Type B pancreatic cell (in vitro differentiated cells): Measurements from ENCODE around the gene MRPS9. TPM values are rescaled to one million over a fixed set of nuclear protein-coding genes. Genes with fewer than 3 reads are reported as not detected.
A peak's percentile ranks its signal among the peaks of the same experiment; 100 is the strongest.

ENCODE experiments used
- DNase-seq: peaks from one replicate; pipeline ENCODE4 v3.0.0; 2021; ENCODE audit warnings: mixed read lengths; ENCODE audit not compliant: unreplicated experiment; ENCODE audit errors: extremely low spot score
- H3K27ac Mint-ChIP-seq: 2 replicates; pipeline ENCODE4 v1.8.0; 2021; ENCODE audit warnings: mild to moderate bottlenecking, mixed read lengths
- H3K27me3 Mint-ChIP-seq: 2 replicates; pipeline ENCODE4 v1.8.0; 2021; ENCODE audit warnings: mixed read lengths
- H3K36me3 Mint-ChIP-seq: 2 replicates; pipeline ENCODE4 v1.8.0; 2021; ENCODE audit warnings: mixed read lengths
- H3K4me1 Mint-ChIP-seq: one replicate; pipeline ENCODE4 v1.8.0; 2021; ENCODE audit warnings: mixed read lengths; ENCODE audit not compliant: unreplicated experiment
- H3K4me3 Mint-ChIP-seq: 2 replicates; pipeline ENCODE4 v1.8.0; 2021; ENCODE audit warnings: mild to moderate bottlenecking, mixed read lengths
- H3K9me3 Mint-ChIP-seq: 2 replicates; pipeline ENCODE4 v1.8.0; 2021; ENCODE audit warnings: mixed read lengths
- CTCF ChIP-seq: fragments of 200-600 bp; sonication (generic); conservative IDR thresholded peaks from 2 replicates; pipeline ENCODE4 v1.5.0; 2021; ENCODE audit warnings: antibody characterized with exemption, mild to moderate bottlenecking
- total RNA-seq: library from RNA; stranded (reverse); gene quantifications from 2 replicates; pipeline ENCODE4 v1.2.1, GENCODE V29; 2021; ENCODE audit warnings: low replicate concordance

MRPS9 gene
- total RNA-seq, 1 donor from 2014 or later: 33.6 TPM

GRCh38 chr2:105117565-105117964, 79.7 kb downstream of the MRPS9 start:
- Mint-ChIP-seq H3K4me3 (no peak overlapping the region), H3K27me3 (peaks cover 11% of the 10 kb centered on the region), H3K4me1 (no peaks in the 10 kb centered on the region), H3K36me3 (no peaks in the 10 kb centered on the region), H3K27ac (no peak overlapping the region), H3K9me3 (no peaks in the 10 kb centered on the region)
- no peak for TF ChIP-seq CTCF
- DNase-seq: no peak

- Mint-ChIP-seq H3K4me1 (no peaks in the 10 kb centered on the region), H3K9me3 (no peaks in the 10 kb centered on the region), H3K27me3 (peaks cover 14% of the 10 kb centered on the region), H3K27ac (no peak overlapping the region), H3K4me3 (no peak overlapping the region), H3K36me3 (no peaks in the 10 kb centered on the region)
- no peak for DNase-seq
- TF ChIP-seq CTCF: peak; percentile 66
Measured at GRCh38 chr2:105118960-105119359, 81.1 kb downstream of the MRPS9 start.

- Mint-ChIP-seq H3K36me3 (no peaks in the 10 kb centered on the region), H3K27me3 (peaks cover 21% of the 10 kb centered on the region), H3K4me1 (no peaks in the 10 kb centered on the region), H3K4me3 (no peak overlapping the region), H3K9me3 (no peaks in the 10 kb centered on the region), H3K27ac (no peak overlapping the region)
- no peak for TF ChIP-seq CTCF
- DNase-seq: no peak
Measured at GRCh38 chr2:105121434-105121833, 83.6 kb downstream of the MRPS9 start.

GRCh38 chr2:105125428-105125827, 87.6 kb downstream of the MRPS9 start:
- Mint-ChIP-seq H3K4me1 (no peaks in the 10 kb centered on the region), H3K27me3 (peaks cover 18% of the 10 kb centered on the region), H3K27ac (no peak overlapping the region), H3K4me3 (no peak overlapping the region), H3K36me3 (no peaks in the 10 kb centered on the region), H3K9me3 (no peaks in the 10 kb centered on the region)
- DNase-seq: no peak
- TF ChIP-seq CTCF: peak; percentile 34

- TF ChIP-seq CTCF: no peak
- Mint-ChIP-seq H3K27ac (no peak overlapping the region), H3K9me3 (no peaks in the 10 kb centered on the region), H3K4me3 (no peak overlapping the region), H3K4me1 (no peaks in the 10 kb centered on the region), H3K27me3 (peaks cover 18% of the 10 kb centered on the region), H3K36me3 (no peaks in the 10 kb centered on the region)
- DNase-seq: no peak
Measured at GRCh38 chr2:105125920-105126319, 88.1 kb downstream of the MRPS9 start.

- H3K4me3 Mint-ChIP-seq: no peak overlapping the region
- no peak overlapping the region for H3K27ac Mint-ChIP-seq
- no peaks in the 10 kb centered on the region for H3K4me1 Mint-ChIP-seq
- peaks cover 14% of the 10 kb centered on the region for H3K27me3 Mint-ChIP-seq
- no peaks in the 10 kb centered on the region for H3K36me3 Mint-ChIP-seq
- no peak for TF ChIP-seq CTCF
- H3K9me3 Mint-ChIP-seq: no peaks in the 10 kb centered on the region
- DNase-seq: no peak
Measured at GRCh38 chr2:105126336-105126735, 88.5 kb downstream of the MRPS9 start.
